GM21381 (cell line): ENCODE measurements around the gene RADIL.

ENCODE experiments used
- ATAC-seq: cut with Tn5 transposase; IDR thresholded peaks from one replicate; pipeline ENCODE4 v1.9.1; 2021; ENCODE audit warnings: mild to moderate bottlenecking, moderate library complexity; ENCODE audit not compliant: unreplicated experiment

Gene RADIL

DNA sequence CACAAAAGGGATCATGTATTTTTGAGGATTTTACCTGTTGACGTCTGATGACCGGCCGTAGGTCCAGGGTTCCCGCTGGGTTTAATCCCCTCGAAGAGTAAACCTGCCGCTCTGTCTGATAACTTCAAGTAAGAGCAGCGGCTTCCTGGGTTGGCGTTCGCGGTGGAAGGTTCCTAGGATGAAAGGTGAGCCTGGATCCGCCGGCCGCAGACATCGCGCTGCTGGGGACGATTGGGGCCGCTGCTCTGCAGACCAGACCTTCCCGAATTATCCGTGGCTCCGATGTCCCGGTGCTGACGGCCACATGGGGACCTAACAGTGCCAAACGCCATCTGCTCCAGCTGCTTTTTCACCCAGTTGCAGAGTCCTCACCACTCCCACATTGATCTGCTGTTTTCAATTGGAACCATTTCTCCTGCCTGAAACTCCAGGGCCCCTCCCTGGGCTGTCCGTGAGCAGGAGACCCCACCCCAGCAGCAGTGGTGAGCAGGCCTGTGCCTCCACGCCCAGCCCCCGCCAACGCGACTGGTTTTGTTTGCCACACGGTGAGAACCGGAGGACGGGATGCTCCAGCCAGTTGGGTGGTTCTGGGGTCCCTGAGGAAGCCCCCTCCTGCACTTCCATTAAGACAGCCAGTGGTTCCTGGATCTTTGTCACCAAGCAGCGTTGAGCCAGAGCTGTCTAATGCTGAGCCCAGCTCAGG is 120.3 kb downstream of the RADIL start:
- no peak for ATAC-seq

DNA sequence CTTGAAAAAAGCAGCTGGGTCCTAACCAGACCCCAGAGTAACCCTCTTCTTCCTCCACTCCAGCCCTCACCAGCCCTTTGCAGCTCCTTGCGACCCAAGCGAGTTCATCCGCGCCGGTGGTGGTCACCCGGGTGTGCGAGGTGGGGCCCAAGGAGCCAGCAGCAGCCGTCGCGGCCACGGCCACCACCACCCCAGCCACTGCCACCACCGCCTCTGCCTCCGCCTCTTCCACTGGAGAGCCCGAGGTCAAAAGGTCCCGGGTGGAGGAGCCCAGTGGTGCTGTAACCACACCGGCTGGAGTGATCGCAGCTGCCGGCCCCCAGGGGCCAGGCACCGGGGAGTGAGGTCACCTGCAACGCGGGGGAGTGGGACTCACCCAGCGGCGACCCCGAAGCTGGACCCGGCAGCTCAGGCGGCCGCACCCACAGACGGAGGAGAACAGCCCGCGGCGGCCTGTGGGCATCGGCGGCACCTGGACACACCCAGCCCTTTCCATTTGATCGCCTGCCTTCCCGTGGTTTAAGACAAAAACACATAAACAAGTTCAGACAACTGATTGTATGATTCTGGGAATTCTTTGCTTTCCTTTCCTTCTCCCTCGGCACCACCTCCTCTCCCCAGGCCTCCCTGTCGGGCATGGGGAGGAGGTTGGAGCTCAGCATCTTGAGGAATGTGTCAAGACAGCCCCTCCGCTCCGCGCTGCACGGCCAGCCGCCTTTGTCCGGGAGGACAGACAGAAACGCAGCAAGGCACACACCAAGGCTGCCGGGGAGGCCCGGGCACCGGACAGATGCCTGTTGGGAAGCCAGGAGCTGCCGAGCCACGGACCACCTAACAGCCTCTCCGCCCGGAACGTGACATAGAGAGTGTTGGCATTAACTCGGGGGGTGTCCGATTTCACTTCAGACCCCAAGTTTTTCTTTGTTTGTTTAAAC is 121.1 kb downstream of the RADIL start:
- no peak for ATAC-seq

DNA sequence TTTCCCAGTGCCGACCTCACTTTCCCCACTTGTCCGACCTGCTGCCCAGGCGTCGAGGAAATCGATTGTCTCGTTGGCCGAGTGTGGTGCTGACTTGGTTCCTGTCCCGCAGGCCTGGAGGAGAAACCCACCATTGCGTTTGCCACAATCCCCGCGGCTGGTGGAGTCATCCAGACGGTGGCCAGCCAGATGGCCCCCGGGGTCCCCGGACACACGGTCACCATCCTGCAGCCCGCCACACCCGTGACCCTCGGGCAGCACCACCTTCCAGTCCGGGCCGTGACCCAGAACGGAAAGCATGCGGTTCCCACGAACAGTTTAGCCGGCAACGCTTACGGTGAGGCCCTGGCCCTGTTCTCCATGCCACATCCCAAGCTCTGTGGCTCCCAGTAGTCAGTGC is 122.6 kb downstream of the RADIL start:
- ATAC-seq, result no peak

DNA sequence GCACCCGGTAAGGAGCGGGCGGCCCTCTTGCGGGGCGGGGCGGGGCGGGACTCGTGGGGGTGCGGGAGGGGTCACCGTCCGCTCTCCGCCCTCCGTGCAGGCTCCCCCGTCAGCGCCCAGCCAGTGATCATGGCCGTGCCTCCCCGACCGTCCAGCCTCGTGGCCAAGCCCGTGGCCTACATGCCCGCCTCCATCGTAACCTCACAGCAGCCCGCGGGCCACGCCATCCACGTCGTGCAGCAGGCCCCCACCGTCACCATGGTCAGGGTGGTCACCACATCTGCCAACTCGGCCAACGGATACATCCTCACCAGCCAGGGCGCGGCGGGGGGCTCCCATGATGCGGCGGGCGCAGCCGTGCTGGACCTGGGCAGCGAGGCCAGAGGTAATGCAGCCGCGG is 124.3 kb downstream of the RADIL start:
- ATAC-seq, result no peak

DNA sequence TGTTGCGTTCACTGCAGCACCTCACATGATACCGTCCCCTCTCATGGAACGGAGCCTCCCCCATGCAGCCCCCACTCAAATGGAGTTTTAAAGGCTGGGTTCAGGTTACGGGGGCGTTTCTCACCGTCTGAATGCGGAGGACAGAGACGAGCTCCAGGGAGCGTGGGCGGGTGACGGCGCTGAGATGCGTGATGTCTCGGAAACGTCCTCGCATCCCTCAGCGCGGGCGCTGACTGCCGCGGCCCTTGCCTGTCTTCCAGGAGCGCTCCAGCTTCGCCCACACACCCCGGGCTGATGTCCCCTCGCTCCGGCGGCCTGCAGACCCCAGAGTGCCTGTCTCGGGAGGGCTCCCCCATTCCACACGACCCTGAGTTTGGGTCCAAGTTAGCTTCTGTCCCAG is 124.7 kb downstream of the RADIL start:
- ATAC-seq, result no peak

DNA sequence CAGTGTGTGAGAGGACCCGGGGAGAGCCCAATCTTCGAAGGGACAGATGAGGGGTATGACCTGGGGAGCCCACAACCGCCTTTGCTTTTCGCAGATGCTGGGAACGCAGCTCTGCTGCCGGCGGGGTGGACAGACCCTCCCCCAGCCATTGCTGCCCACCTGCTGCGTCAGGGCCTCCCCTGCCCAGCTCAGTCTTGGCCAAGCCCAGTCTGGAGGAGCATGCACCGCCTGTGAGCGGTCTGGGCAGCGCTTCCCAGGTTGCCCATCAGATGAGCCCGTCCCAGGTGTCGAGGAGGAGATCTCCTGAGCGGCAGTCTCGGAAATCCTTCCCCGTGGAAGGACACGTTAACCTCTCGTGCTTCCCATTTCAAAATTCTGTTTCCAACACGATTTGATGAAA is 125.4 kb downstream of the RADIL start:
- ATAC-seq, result no peak

DNA sequence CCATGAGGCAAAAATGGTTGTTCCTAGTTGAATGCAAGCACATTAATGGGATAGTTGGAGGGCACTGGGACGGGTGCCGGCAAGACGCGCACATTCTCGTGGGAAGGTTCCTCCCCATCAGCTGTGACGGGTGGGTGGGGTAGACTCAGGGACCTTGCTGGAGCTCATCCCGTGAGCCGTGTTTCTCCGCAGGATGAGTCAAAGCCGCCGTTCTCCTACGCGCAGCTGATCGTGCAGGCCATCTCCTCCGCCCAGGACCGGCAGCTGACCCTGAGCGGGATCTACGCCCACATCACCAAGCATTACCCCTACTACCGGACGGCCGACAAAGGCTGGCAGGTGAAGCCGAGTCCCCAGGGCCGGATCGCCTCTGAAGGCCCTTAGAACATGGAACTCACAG is 128.5 kb downstream of the RADIL start:
- no peak for ATAC-seq

DNA sequence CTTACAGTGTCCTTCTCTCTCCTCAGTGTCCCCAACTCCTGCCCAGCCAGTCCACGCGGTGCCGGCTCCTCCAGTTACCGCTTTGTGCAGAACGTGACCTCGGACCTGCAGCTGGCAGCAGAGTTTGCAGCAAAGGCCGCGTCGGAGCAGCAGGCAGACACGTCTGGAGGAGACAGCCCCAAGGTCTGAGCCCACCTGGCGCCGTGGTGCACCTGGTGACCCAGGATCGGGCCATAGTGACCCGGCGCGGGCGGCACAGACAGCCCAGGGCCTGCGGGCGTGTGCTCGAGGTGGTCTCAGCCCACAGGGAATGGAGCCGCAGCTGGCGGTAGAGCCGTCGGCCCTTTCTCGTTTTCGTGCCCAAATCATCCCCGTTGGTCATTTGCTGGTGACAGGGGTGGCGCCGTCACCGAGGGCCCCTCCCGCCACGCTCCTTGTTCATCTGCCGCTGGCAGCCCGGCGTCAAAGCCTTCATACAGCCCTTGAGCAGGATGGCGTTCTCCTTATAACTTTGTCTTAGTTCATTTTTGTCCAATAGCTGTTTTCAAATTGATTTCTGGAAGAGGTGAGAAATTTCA is 129.0 kb downstream of the RADIL start:
- ATAC-seq, result no peak

DNA sequence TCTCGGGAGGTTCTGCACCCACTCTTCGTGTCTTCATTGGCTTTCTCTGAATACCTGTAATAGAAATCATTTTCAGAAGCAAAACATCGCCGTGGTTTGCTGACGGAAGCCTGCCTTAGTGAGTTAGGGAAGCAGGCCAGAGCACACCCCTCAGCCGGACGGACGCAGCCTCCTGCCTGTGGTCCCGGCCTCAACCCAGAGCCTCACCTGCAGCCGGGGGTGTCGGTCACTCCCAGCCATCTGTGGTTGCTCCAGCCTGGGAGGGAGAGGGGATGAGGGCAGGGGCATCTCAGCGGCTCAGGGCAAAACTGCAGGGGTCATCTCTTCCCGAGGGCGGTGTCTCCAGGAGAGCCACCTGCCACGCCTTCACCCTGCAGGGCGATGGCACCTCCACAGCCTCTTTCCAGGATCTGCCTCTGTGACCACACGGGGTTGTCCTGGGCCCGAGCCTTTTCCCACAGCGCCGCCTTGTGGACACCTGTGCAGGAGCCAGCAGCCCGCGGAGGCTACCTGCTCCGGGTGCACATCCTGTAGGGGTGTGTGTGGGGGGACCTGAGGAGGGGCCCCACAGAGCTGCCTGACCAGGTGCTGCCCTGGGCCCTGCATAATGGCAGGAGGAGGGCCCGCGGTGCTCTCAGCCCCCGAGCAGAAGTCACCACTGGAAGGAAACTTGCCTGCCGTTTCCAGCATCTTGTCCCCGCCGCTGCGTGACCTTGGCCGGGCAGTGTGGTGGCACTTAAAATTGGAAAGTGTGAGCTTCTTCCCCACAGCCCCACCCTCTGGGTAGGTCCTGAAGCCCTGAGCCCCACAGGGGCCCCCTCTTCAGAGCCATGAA is 129.7 kb downstream of the RADIL start:
- peak; percentile 76 for ATAC-seq

DNA sequence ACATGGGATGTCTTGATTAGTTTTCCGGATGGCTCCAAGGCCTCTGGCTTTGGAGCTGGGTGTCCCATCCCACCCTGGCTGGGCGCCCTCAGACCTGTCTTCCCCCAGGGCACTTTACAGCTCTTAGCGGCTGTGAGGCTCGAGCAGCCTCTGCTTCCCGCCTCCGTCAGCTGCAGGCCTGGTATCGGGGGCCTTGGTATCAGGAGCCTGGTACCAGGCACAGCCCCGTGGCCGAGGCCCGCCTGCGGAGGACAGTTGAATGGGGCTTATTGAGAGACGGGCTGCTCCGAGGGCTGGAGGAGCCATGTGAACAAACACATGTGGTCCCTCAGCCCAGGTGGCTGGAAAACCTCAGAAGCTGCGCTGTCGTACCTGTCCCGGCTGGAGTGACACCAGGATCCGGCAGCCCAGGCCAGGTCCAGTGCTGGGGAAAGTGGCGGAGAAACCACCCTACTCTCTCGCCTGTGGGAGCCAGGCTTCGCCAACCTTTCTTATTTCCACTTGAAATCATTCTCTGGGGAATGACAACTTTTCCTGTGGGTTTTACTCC is 132.0 kb downstream of the RADIL start:
- ATAC-seq, result no peak

DNA sequence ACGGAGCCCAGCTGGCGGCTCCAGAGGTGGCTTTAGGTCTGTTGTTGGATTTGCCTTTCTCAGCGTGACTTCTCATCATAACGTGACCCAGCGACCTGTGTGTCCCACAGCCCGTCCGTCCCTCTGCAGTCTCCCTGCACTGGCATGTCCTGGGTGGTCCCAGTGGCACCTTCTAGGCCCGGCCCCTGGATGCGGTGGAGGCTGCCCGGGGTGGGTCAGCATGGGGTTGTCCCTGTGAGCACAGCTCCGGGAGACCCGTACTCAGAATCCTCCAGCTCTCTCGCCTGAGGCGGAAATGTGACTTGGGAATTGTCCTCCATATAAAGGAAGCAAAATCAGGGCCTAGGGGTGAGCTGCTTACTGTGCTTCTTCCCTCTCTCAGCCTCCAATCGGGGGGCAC is 133.7 kb downstream of the RADIL start:
- ATAC-seq, result no peak

DNA sequence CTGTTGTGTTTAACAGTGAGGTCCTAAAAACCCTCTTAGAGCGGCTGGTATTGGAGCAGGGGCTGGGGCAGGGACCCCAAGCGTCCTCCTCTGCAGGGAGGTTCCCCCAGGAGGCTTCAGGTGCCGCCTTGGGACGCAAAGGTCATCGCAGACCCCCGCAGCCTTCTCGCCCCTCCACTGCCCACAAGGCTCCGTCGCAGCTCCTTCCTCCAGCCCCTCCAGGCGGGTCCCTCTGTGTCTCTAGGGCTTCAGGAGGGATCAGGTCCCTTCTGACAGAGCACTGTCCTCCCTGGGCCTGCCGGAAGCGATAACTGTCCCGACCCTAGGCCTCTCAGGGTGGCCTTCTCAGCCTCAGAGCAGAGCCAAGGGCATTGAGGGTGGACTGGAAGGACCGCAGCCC is 134.2 kb downstream of the RADIL start:
- no peak for ATAC-seq
